Iris pigment epithelial cell (primary cell): Measurements from ENCODE around the gene ATP8B4.
A peak's percentile ranks its signal among the peaks of the same experiment; 100 is the strongest.

Source experiments
- DNase-seq: peaks from one replicate; pipeline ENCODE4 v3.0.0-alpha.2; 2011; ENCODE audit warnings: low read depth

The ATP8B4 gene

GRCh38 chr15:49857496-49858475 lies 261.2 kb downstream of the ATP8B4 start:
- DNase-seq: no peak

GRCh38 chr15:49855917-49856637 lies 263.0 kb downstream of the ATP8B4 start:
- peak; percentile 99 for DNase-seq

DNA sequence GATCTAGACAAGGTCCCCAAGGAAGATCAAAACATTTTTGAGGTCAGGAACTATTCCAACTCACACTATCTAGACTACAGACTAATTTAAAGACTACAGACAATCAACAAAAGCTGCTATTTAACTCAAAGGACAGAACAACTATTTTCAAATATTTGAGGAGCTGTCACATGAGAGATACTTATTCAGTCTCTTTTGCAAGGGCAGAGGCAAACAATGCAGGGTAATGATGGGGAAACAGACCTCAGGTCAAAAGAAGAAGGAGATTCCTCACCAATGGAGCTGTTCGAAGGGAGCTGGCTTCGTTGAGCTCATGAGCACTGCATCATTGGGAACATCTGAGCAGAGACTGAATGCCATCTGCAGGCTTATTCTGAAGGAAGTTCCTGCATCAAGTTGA lies 266.3 kb downstream of the ATP8B4 start:
- no peak for DNase-seq

DNA sequence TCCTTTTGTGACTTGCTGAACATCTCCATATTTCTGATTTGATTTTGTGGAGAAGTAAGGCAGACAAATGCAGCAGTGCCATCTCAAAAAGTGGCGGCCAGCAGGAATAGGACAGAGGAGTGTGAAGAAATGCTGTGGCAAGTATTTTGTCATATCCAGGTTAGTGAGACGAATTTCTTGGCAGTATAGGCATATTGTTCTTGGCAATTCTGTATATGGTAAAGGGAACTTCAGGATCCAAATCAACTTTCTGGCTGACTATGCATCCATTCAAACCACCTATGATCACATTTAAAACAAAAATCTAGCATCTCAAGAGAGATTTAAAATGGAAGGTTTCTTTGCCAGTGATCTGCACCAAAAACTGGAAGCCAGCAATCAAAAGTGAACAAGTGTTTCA lies 270.2 kb downstream of the ATP8B4 start:
- DNase-seq: no peak

DNA sequence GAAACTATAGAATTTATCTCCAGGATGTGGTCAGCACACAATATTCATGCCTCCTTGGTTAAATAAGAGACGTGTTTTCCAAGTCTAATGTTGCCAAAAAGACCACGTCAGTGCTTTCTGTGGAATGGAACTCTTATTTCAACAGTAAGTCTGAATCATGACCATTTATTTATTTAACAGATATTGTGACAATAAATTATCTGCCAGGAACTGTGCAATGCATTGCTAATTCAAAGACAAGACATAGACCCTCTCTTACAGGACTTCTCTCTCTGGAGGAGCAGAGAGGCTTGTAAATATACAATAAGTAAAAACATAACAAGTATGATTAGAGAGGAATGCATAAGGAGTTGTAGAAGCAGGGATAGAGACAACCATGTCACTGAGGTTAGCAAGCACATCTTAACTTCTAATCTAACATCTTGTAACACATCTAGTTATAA lies 270.7 kb downstream of the ATP8B4 start:
- DNase-seq: peak; percentile 98

DNA sequence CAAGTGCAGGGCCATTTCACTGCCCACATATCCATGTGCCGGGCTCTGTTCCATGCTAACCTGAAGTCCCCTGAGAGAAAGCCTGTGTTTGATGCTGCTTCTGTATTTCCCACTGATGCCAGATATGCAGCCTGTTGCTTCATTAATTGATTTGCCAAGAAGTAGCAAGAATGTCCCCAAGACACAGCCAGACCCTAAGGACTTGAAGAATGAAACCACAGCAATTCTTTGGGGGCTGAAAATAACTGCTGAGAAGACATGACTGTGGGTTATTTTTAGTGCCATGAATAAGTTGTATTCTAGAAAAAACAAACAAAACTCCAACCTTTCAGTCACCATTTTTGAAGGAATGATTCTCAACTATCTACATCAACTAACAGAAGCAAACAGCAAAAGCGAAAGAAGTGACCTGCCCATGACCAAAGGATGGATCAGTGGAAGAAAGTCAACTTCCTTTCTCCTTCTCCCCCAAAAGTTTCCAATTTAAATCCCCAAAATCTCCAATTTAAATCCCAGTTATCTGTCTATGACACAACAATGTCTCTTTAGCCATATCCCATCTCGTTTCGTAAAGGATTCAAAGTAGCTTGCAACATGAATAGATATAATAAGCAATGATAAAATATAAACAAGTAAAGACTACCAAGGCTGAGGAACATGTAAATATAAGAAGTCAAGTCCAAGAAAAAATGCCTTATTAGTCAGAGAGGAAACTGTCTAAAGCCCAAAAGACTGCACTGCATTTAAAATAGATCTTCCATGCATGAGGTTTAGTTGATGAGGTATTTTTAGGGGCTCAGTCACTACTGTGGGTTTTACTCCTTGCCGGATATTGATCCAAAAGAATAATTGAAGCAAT lies 271.4 kb downstream of the ATP8B4 start:
- peak; percentile 59 for DNase-seq

GRCh38 chr15:49844390-49844789 lies 274.6 kb downstream of the ATP8B4 start:
- DNase-seq: no peak

- no peak for DNase-seq
Measured at GRCh38 chr15:49843725-49844124, 275.3 kb downstream of the ATP8B4 start.

GRCh38 chr15:49842031-49842730 lies 276.9 kb downstream of the ATP8B4 start:
- DNase-seq: no peak

GRCh38 chr15:49832511-49832910 lies 286.5 kb downstream of the ATP8B4 start:
- peak; percentile 44 for DNase-seq

- peak; percentile 94 for DNase-seq
Measured at GRCh38 chr15:49831206-49831965, 287.6 kb downstream of the ATP8B4 start.

GRCh38 chr15:49830391-49830790 lies 288.6 kb downstream of the ATP8B4 start:
- DNase-seq: peak; percentile 71

DNA sequence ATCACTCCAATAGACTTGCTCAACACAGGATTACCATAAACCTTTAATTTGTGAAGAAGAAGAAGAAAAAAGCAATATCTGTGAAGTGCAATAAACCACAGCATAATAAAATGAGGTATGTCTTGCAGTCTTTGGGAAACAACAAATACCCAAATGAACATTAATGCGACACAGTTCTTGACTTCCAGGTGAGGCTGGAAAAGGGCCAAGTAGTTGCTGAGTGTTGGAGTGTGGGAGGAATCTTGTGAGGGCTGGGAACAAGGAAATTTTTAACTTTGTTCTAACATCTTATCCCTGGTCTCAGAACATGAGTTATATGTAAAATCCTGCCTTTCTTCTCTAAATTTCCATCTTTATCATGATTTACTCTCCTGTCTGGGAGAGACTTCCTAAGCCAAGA lies 291.7 kb downstream of the ATP8B4 start:
- no peak for DNase-seq

DNA sequence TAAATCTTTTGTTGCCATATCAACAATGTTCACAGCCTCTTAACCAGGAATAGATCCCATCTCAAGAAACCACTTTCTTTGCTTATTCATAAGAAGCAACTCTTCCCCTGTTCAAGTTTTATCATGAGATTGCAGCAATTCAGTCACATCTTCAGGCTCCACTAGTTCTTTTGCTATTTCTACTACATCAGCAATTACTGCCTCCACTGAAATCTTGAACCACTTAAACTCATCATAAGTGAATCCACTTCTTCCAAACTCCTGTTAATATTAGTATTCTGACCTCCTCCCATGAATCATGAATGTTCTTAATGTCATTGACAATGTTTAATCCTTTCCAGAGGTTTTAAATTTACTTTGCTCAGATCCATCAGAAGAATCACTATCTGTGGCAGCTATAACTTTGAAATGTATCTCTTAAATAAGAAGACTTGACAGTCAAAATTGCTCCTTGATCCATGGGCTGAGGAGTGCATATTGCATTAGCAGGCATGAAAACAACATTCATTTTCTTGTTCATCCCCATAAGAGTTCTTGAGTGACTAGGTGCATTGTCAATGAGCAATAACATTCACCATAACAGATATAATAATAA lies 292.3 kb downstream of the ATP8B4 start:
- DNase-seq: no peak

- DNase-seq: no peak
Measured at GRCh38 chr15:49824775-49825099, 294.3 kb downstream of the ATP8B4 start.

- no peak for DNase-seq
Measured at GRCh38 chr15:49823987-49824774, 294.9 kb downstream of the ATP8B4 start.

DNA sequence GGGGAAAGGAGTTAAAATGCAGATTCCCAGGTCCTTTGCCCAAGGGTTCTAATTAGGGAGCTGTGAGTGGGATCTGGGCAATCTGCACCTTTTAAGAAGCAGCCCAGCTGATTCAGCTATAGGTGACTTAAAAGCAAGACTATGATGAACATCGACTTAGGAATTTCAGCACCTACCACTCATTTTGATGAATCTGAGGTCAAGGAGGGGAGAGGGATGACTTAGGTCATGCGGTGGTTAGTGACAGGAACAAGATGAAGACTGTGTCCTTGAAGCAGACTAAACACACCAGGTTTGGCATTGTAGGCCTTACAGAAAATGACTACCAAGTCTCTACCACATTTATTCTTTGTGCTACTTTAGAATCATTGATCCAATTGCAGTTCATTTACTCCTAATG lies 301.9 kb downstream of the ATP8B4 start:
- DNase-seq: no peak

DNA sequence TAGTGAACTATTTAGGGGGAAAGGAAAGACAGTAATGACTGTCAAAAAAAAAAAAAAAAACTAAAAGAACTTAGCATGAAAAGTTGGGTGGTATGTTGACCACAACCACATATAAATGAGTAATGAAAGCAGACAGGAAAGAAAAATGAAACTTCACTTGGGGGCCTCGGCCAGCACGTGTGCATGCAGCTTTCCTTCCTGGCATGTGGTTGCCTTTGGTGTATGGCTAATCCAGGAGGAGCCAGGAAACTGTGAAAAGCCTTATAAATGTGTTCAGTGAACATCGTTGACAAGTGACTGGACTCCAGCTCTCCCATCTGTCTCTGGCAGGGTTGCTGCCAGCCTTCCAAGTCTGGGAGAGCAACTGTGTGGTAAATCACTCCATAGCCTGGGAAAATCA lies 303.1 kb downstream of the ATP8B4 start:
- DNase-seq: peak; percentile 74

GRCh38 chr15:49815526-49815925 lies 303.5 kb downstream of the ATP8B4 start:
- no peak for DNase-seq

GRCh38 chr15:49814709-49815108 lies 304.3 kb downstream of the ATP8B4 start:
- no peak for DNase-seq
